Breast epithelium (tissue), 4 donors: ENCODE data around the gene BACH2. TPM values are rescaled to one million over a fixed set of nuclear protein-coding genes. Genes with fewer than 3 reads are reported as not detected.

Source experiments
- DNase-seq, 2 donors: peaks; one replicate each; pipeline ENCODE4 v3.0.0-alpha.2; 2019; ENCODE audit warnings: low spot score in 2 of 2
- H3K27ac ChIP-seq, 2 donors: fragments of 200-600 bp; sonication (generic) in 1 of 2; one replicate each; pipeline ENCODE4 v1.5.1; 2016 to 2019; ENCODE audit warnings: mild to moderate bottlenecking in 1 of 2
- H3K27me3 ChIP-seq, 2 donors: fragments of 200-600 bp; sonication (generic) in 1 of 2; one replicate each; pipeline versions ENCODE4 v1.5.1 to v1.6.0; 2017 to 2019; ENCODE audit warnings: control low read depth in 1 of 2, mild to moderate bottlenecking in 1 of 2
- H3K36me3 ChIP-seq: fragments of 200-600 bp; one replicate; pipeline ENCODE4 v1.5.1; 2019
- H3K4me1 ChIP-seq, 2 donors: fragments of 200-600 bp; sonication (generic); one replicate each; pipeline ENCODE4 v1.5.1; 2016 to 2019; ENCODE audit warnings: control low read depth in 1 of 2
- H3K4me3 ChIP-seq, 3 donors: fragments of 200-600 bp; sonication (generic); 1 replicate in 2 of 3; 2 replicates in 1 of 3; pipeline ENCODE4 v1.5.1; 2016 to 2019; ENCODE audit warnings: mild to moderate bottlenecking in 3 of 3, moderate library complexity in 2 of 3
- H3K9me3 ChIP-seq, 2 donors: fragments of 200-600 bp; sonication (generic) in 1 of 2; one replicate each; pipeline ENCODE4 v1.5.1; 2016 to 2019; ENCODE audit warnings: control low read depth in 1 of 2
- CTCF ChIP-seq, 3 donors: fragments of 450-650 bp; IDR thresholded peaks; one replicate each; pipeline ENCODE4 v1.5.1; 2016 to 2017; ENCODE audit warnings: antibody characterized with exemption in 3 of 3, mild to moderate bottlenecking in 3 of 3, moderate library complexity in 3 of 3
- POLR2A ChIP-seq: fragments of 450-650 bp; IDR thresholded peaks from one replicate; pipeline ENCODE4 v1.6.1; 2016; ENCODE audit warnings: antibody characterized with exemption, mild to moderate bottlenecking, moderate library complexity
- POLR2AphosphoS5 ChIP-seq, 3 donors: sonication (generic); formaldehyde crosslinking; IDR thresholded peaks; one replicate each; pipeline ENCODE4 v1.6.1; 2017; ENCODE audit warnings: antibody characterized with exemption in 3 of 3
- intact Hi-C: fragments of 100-400 bp; cut with DNase I; formaldehyde crosslinking; loops from one replicate; pipeline ENCODE4 v1.15.1; 2023; ENCODE audit warnings: low total_unique reads
- total RNA-seq, 3 donors: library from RNA; depleted of rRNA; stranded (reverse); fragments of >200 nt; gene quantifications; one replicate each; pipeline ENCODE4 v1.1.0, GENCODE V29; 2016

Gene BACH2
- total RNA-seq, 3 donors from 2014 or later = 6.2 to 13.8 (median 7.0) TPM

- no peaks in the 10 kb centered on the region for H3K36me3 ChIP-seq
- no peak overlapping the region for H3K27ac ChIP-seq
- TF ChIP-seq POLR2AphosphoS5 (IDR thresholded peaks at IDR 0.05) (no peak), CTCF (IDR thresholded peaks at IDR 0.05) (no peak), POLR2A (no peak)
- H3K4me1 ChIP-seq = no peaks in the 10 kb centered on the region
- intact Hi-C loops = no loop called here
- DNase-seq = no peak
- H3K4me3 ChIP-seq = no peak overlapping the region
- H3K27me3 ChIP-seq = no peaks in the 10 kb centered on the region
- H3K9me3 ChIP-seq = no peaks in the 10 kb centered on the region
These were observed 58.0 kb downstream of the BACH2 start for GRCh38 chr6:90238496-90239266.

DNA sequence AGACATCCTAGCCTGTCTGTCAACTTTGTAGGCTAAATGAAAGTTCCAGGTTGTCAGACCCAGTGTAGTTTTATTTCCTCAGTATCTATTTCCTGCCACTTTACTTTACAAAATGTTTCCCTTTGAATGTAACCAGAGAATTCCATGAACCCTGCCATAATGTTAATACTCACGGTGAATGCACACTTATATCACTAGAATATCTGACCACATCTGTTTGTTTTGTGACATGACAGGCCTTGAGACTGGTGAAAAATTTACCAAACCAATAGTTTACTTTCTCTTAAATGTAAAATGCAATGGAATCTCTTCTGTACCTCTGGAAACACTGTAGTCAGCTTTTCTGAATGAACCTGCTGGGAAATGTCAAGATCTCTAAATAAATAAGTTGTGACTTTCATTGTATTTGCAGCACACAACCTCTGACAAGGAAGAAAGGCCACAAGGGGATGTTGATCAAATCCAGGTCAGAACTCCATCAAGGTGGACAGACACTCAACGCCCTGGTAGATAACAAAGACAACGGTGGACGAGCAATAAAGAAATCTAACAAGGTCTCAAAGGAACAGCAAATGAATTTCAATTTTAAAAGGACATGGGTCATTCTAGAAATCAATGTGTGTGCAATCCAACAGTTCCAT, 59.2 kb downstream of the BACH2 start:
- Histone ChIP-seq H3K27me3 (no peaks in the 10 kb centered on the region), H3K4me3 (no peak overlapping the region), H3K9me3 (no peaks in the 10 kb centered on the region), H3K4me1 (no peaks in the 10 kb centered on the region), H3K36me3 (no peaks in the 10 kb centered on the region), H3K27ac (no peak overlapping the region)
- intact Hi-C loops = no loop called here
- TF ChIP-seq CTCF (IDR thresholded peaks at IDR 0.05) (no peak), POLR2AphosphoS5 (IDR thresholded peaks at IDR 0.05) (no peak), POLR2A (no peak)
- no peak for DNase-seq

- DNase-seq = no peak
- intact Hi-C loops = no loop called here
- H3K4me3 ChIP-seq = no peak overlapping the region
- H3K4me1 ChIP-seq = no peaks in the 10 kb centered on the region
- H3K27ac ChIP-seq = no peak overlapping the region
- H3K27me3 ChIP-seq = no peaks in the 10 kb centered on the region
- TF ChIP-seq CTCF (IDR thresholded peaks at IDR 0.05) (no peak), POLR2AphosphoS5 (IDR thresholded peaks at IDR 0.05) (no peak), POLR2A (no peak)
- no peaks in the 10 kb centered on the region for H3K9me3 ChIP-seq
- H3K36me3 ChIP-seq = no peaks in the 10 kb centered on the region
These were observed 62.6 kb downstream of the BACH2 start for GRCh38 chr6:90233994-90234393.

- DNase-seq = no peak
- Histone ChIP-seq H3K36me3 (no peaks in the 10 kb centered on the region), H3K27me3 (no peaks in the 10 kb centered on the region), H3K4me3 (no peak overlapping the region), H3K9me3 (no peaks in the 10 kb centered on the region), H3K4me1 (no peaks in the 10 kb centered on the region), H3K27ac (no peak overlapping the region)
- intact Hi-C loops = no loop called here
- TF ChIP-seq POLR2A = no peak
- TF ChIP-seq POLR2AphosphoS5 (IDR thresholded peaks at IDR 0.05) = no peak
- TF ChIP-seq CTCF (IDR thresholded peaks at IDR 0.05) = no peak
These were observed 63.4 kb downstream of the BACH2 start for GRCh38 chr6:90233213-90233612.

- no peak for TF ChIP-seq POLR2A
- no peak for TF ChIP-seq CTCF (IDR thresholded peaks at IDR 0.05)
- no peak for TF ChIP-seq POLR2AphosphoS5 (IDR thresholded peaks at IDR 0.05)
- Histone ChIP-seq H3K9me3 (no peaks in the 10 kb centered on the region), H3K27me3 (no peaks in the 10 kb centered on the region), H3K27ac (no peak overlapping the region), H3K36me3 (no peaks in the 10 kb centered on the region), H3K4me1 (no peaks in the 10 kb centered on the region), H3K4me3 (no peak overlapping the region)
- no peak for DNase-seq
- intact Hi-C loops = no loop called here
These were observed 64.8 kb downstream of the BACH2 start for GRCh38 chr6:90231798-90232197.
